HG02763 (cell line): Measurements from ENCODE around the gene ZBED5.
"Not testable (repeated sequence)": the region's sequence is repeated elsewhere in the genome, so short reads cannot be mapped to it uniquely, and the experiment has no call there.

Source experiments
- ATAC-seq: cut with Tn5 transposase; IDR thresholded peaks from one replicate; pipeline ENCODE4 v1.9.1; 2021; ENCODE audit warnings: mild to moderate bottlenecking, moderate library complexity; ENCODE audit not compliant: unreplicated experiment

Gene ZBED5

GRCh38 chr11:10857709-10858438 is at the start of gene ZBED5:
Gene ZBED5 (minus strand): TSS chr11:10858053. CDS start chr11:10854945, 3,108 bp downstream.
- ATAC-seq: peak; percentile 92

- no peak for ATAC-seq
Measured at GRCh38 chr11:10906521-10906920, 48.7 kb upstream of the ZBED5 start.

- no peak for ATAC-seq
Measured at GRCh38 chr11:10902301-10903063, 44.6 kb upstream of the ZBED5 start.

- ATAC-seq: no peak
Measured at GRCh38 chr11:10900681-10901415, 43.0 kb upstream of the ZBED5 start.

- ATAC-seq: no peak
Measured at GRCh38 chr11:10899121-10899830, 41.4 kb upstream of the ZBED5 start.

GRCh38 chr11:10898763-10899025 is 40.8 kb upstream of the ZBED5 start:
- no peak for ATAC-seq

- no peak for ATAC-seq
Measured at GRCh38 chr11:10898003-10898762, 40.3 kb upstream of the ZBED5 start.

GRCh38 chr11:10897150-10897549 is 39.3 kb upstream of the ZBED5 start:
- no peak for ATAC-seq

- ATAC-seq: no peak
Measured at GRCh38 chr11:10896493-10896892, 38.6 kb upstream of the ZBED5 start.

GRCh38 chr11:10895285-10895684 is 37.4 kb upstream of the ZBED5 start:
- no peak for ATAC-seq

- no peak for ATAC-seq
Measured at GRCh38 chr11:10894666-10895065, 36.8 kb upstream of the ZBED5 start.

- no peak for ATAC-seq
Measured at GRCh38 chr11:10893714-10894151, 35.9 kb upstream of the ZBED5 start.

- no peak for ATAC-seq
Measured at GRCh38 chr11:10892250-10892649, 34.4 kb upstream of the ZBED5 start.

GRCh38 chr11:10891151-10891720 is 33.4 kb upstream of the ZBED5 start:
- ATAC-seq: no peak

- not testable (repeated sequence) for ATAC-seq
Measured at GRCh38 chr11:10890083-10890482, 32.2 kb upstream of the ZBED5 start.

GRCh38 chr11:10887307-10887706 is 29.5 kb upstream of the ZBED5 start:
- ATAC-seq: no peak

- ATAC-seq: no peak
Measured at GRCh38 chr11:10886652-10887250, 28.9 kb upstream of the ZBED5 start.

- ATAC-seq: no peak
Measured at GRCh38 chr11:10885703-10886363, 28.0 kb upstream of the ZBED5 start.

GRCh38 chr11:10884292-10884691 is 26.4 kb upstream of the ZBED5 start:
- not testable (repeated sequence) for ATAC-seq
